Right atrium auricular region (tissue), 2 donors: ENCODE data around the gene FAM53A. TPM values are rescaled to one million over a fixed set of nuclear protein-coding genes. Genes with fewer than 3 reads are reported as not detected.

Experiments used
- DNase-seq: peaks from one replicate; pipeline ENCODE4 v3.0.0-alpha.2; 2019; ENCODE audit warnings: low spot score
- H3K27ac ChIP-seq, 2 donors: fragments of 200-600 bp; sonication (generic); 1 replicate in 1 of 2; 2 replicates in 1 of 2; pipeline ENCODE4 v1.5.1; 2016 to 2019
- H3K27me3 ChIP-seq, 2 donors: fragments of 200-600 bp; sonication (generic); one replicate each; pipeline versions ENCODE4 v1.5.1 to v1.6.0; 2017 to 2019
- H3K36me3 ChIP-seq: fragments of 200-600 bp; sonication (generic); one replicate; pipeline ENCODE4 v1.5.1; 2016
- H3K4me1 ChIP-seq, 2 donors: fragments of 200-600 bp; sonication (generic); one replicate each; pipeline versions ENCODE4 v1.5.1 to v1.6.0; 2017 to 2019
- H3K4me3 ChIP-seq, 2 donors: fragments of 200-600 bp; sonication (generic); 1 replicate in 1 of 2; 2 replicates in 1 of 2; pipeline ENCODE4 v1.5.1; 2017 to 2019; ENCODE audit warnings: mild to moderate bottlenecking in 1 of 2, moderate library complexity in 1 of 2
- H3K9me3 ChIP-seq, 2 donors: fragments of 200-600 bp; sonication (generic); one replicate each; pipeline ENCODE4 v1.5.1; 2019
- CTCF ChIP-seq, 2 donors: fragments of 200-600 bp; sonication (generic); IDR thresholded peaks; one replicate each; pipeline ENCODE4 v1.5.1; 2019; ENCODE audit warnings: antibody characterized with exemption in 2 of 2
- total RNA-seq, 2 donors: library from RNA; depleted of rRNA; stranded (reverse); fragments of >200 nt; gene quantifications; one replicate each; pipeline ENCODE4 v1.1.0, GENCODE V29; 2016

The FAM53A gene
- total RNA-seq, 2 donors from 2014 or later = 1.0 to 1.9 TPM

- no peak for DNase-seq
- no peak for TF ChIP-seq CTCF (IDR thresholded peaks at IDR 0.05)
- H3K27me3 ChIP-seq = no peaks in the 10 kb centered on the region
- H3K36me3 ChIP-seq = no peaks in the 10 kb centered on the region
- H3K27ac ChIP-seq = no peak overlapping the region
- H3K4me1 ChIP-seq = no peaks in the 10 kb centered on the region
- peaks cover 0 to under 1% of the 10 kb centered on the region in 2 donors for H3K9me3 ChIP-seq
- no peak overlapping the region for H3K4me3 ChIP-seq
These were observed 54.4 kb downstream of the FAM53A start for GRCh38 chr4:1629699-1630083.

- DNase-seq = peak; percentile 67
These were observed 55.0 kb downstream of the FAM53A start for GRCh38 chr4:1628892-1629698.

GRCh38 chr4:1627417-1628313, 56.4 kb downstream of the FAM53A start:
- Histone ChIP-seq H3K36me3 (no peaks in the 10 kb centered on the region), H3K27me3 (no peaks in the 10 kb centered on the region), H3K4me1 (no peaks in the 10 kb centered on the region), H3K27ac (no peak overlapping the region), H3K4me3 (no peak overlapping the region), H3K9me3 (no peaks in the 10 kb centered on the region)
- DNase-seq = no peak
- TF ChIP-seq CTCF (IDR thresholded peaks at IDR 0.05) = no peak

More at GRCh38 chr4:1628892-1629698, 55.0 kb downstream of the FAM53A start:
- H3K36me3 ChIP-seq = no peaks in the 10 kb centered on the region
- H3K4me1 ChIP-seq = no peaks in the 10 kb centered on the region
- no peak overlapping the region for H3K27ac ChIP-seq
- H3K9me3 ChIP-seq = no peaks in the 10 kb centered on the region
- no peak overlapping the region for H3K4me3 ChIP-seq
- peak; percentile 91 to 99 for TF ChIP-seq CTCF (IDR thresholded peaks at IDR 0.05)
- H3K27me3 ChIP-seq = no peaks in the 10 kb centered on the region

- no peak for TF ChIP-seq CTCF (IDR thresholded peaks at IDR 0.05)
- Histone ChIP-seq H3K4me3 (no peak overlapping the region), H3K4me1 (no peaks in the 10 kb centered on the region), H3K36me3 (no peaks in the 10 kb centered on the region), H3K27me3 (no peaks in the 10 kb centered on the region), H3K9me3 (no peaks in the 10 kb centered on the region), H3K27ac (no peak overlapping the region)
- DNase-seq = no peak
These were observed 57.2 kb downstream of the FAM53A start for GRCh38 chr4:1626941-1627340.

- Histone ChIP-seq H3K4me3 (no peak overlapping the region), H3K4me1 (no peaks in the 10 kb centered on the region), H3K9me3 (no peaks in the 10 kb centered on the region), H3K27me3 (no peaks in the 10 kb centered on the region), H3K27ac (no peak overlapping the region), H3K36me3 (no peaks in the 10 kb centered on the region)
- DNase-seq = no peak
- no peak for TF ChIP-seq CTCF (IDR thresholded peaks at IDR 0.05)
These were observed 58.0 kb downstream of the FAM53A start for GRCh38 chr4:1626151-1626550.
